GM12878 (cell line): ENCODE results near the gene ATP6V1F.

Source experiments
- CEBPZ ChIP-seq: fragments of 150-350 bp; IDR thresholded peaks from 2 replicates; pipeline ENCODE4 v1.6.1; 2016; ENCODE audit warnings: low read depth, low read length
- CTCF ChIP-seq, 3 experiments: IDR thresholded peaks in 2 of 3; conservative IDR thresholded peaks in 1 of 3; 2 replicates each; pipeline ENCODE4 v1.5.1; 2011; ENCODE audit warnings: low read depth in 3 of 3, low read length in 3 of 3, mild to moderate bottlenecking in 3 of 3, control low read depth in 2 of 3, moderate library complexity in 2 of 3, inconsistent platforms in 1 of 3, mixed read lengths in 1 of 3; ENCODE audit not compliant: control insufficient read depth in 2 of 3, insufficient read depth in 1 of 3; ENCODE audit errors: extremely low read depth in 1 of 3
- JUND ChIP-seq: IDR thresholded peaks from 2 replicates; pipeline ENCODE4 v1.6.1; 2012; ENCODE audit warnings: low read depth, mild to moderate bottlenecking, low read length, improper control_type of control experiment, moderate library complexity
- POLR2A ChIP-seq: IDR thresholded peaks from 2 replicates; pipeline ENCODE4 v1.6.1; 2011; ENCODE audit warnings: low read depth, mild to moderate bottlenecking, low read length
- SRF ChIP-seq, 2 experiments: IDR thresholded peaks; 2 replicates each; pipeline ENCODE4 v1.6.1; 2011; ENCODE audit warnings: low read depth in 2 of 2, low read length in 2 of 2, mild to moderate bottlenecking in 1 of 2, moderate library complexity in 1 of 2
- YY1 ChIP-seq: IDR thresholded peaks from 2 replicates; pipeline ENCODE4 v1.6.1; 2011; ENCODE audit warnings: low read depth, mild to moderate bottlenecking, low read length
- ZBTB40 ChIP-seq: fragments of 450-650 bp; IDR thresholded peaks from 2 replicates; pipeline ENCODE4 v1.6.1; 2016; ENCODE audit warnings: mild to moderate bottlenecking, moderate library complexity, borderline replicate concordance

GRCh38 chr7:128847721-128848211, 14.9 kb upstream of the ATP6V1F start:
- TF ChIP-seq SRF (IDR thresholded peaks at IDR 0.05; ENCODE audit: low read depth in 2 of 2, low read length in 2 of 2), result no peak
- no peak for TF ChIP-seq CEBPZ
- TF ChIP-seq YY1, result no peak
- no peak for TF ChIP-seq CTCF (IDR thresholded peaks at IDR 0.05 in 2 of 3, conservative IDR thresholded peaks at IDR 0.05 in 1 of 3; ENCODE audit: control insufficient read depth in 2 of 3, extremely low read depth in 1 of 3, insufficient read depth in 1 of 3, low read depth in 3 of 3, low read length in 3 of 3)
- TF ChIP-seq ZBTB40, result no peak
- no peak for TF ChIP-seq POLR2A
- TF ChIP-seq JUND, result no peak
